IPS-15b (cell line): ENCODE data around the gene KDM1B.

Experiments
- H3K27me3 ChIP-seq: one replicate; pipeline ENCODE4 v1.6.1; 2013; ENCODE audit warnings: low read length; ENCODE audit not compliant: control insufficient read depth, insufficient read depth
- H3K36me3 ChIP-seq: one replicate; pipeline ENCODE4 v1.6.1; 2013; ENCODE audit warnings: low read length; ENCODE audit not compliant: control insufficient read depth, insufficient read depth
- H3K4me1 ChIP-seq: one replicate; pipeline ENCODE4 v1.6.1; 2013; ENCODE audit warnings: mild to moderate bottlenecking, low read length; ENCODE audit not compliant: control insufficient read depth, insufficient read depth
- H3K4me3 ChIP-seq: one replicate; pipeline ENCODE4 v1.5.1; 2013; ENCODE audit warnings: low read depth, low read length
- H3K9ac ChIP-seq: one replicate; pipeline ENCODE4 v1.6.1; 2013; ENCODE audit warnings: low read depth, mild to moderate bottlenecking, low read length
- H3K9me3 ChIP-seq: one replicate; pipeline ENCODE4 v1.6.1; 2013; ENCODE audit warnings: mild to moderate bottlenecking, low read length; ENCODE audit not compliant: control insufficient read depth, insufficient read depth

Gene KDM1B

DNA sequence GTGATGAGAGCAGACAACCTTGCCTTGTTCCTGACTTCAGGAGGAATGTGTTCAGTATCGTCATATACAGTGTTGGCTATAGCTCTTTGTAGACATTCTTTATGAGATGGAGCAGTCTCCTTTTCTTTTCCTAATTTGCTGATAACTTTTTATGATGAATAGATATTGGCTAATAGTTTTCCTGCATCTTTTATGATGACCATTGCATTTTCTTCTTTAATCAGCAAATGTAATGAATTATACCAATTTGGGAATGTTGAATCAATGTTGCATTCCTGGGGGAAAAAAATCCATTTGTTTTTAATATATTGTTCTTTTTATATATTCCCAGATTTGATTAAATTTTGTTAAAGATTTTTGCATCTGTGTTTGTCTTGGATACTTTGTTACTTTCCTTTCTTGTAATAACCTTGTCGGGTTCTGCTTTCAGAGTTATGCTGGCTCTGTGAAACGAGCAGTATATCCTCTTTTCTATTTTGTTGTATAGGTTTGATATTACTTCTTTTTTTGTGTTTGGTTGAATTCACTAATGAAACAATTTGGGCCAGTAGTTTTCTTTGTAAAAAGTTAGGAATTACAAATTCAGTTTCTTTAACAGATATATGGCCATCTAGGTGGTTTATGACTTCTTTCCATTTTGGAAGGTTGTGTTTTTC lies 23.9 kb downstream of the KDM1B start:
- Histone ChIP-seq H3K4me3 (no peak overlapping the region), H3K9me3 (no peaks in the 10 kb centered on the region), H3K4me1 (no peaks in the 10 kb centered on the region), H3K36me3 (no peaks in the 10 kb centered on the region), H3K9ac (no peak overlapping the region), H3K27me3 (no peaks in the 10 kb centered on the region)

DNA sequence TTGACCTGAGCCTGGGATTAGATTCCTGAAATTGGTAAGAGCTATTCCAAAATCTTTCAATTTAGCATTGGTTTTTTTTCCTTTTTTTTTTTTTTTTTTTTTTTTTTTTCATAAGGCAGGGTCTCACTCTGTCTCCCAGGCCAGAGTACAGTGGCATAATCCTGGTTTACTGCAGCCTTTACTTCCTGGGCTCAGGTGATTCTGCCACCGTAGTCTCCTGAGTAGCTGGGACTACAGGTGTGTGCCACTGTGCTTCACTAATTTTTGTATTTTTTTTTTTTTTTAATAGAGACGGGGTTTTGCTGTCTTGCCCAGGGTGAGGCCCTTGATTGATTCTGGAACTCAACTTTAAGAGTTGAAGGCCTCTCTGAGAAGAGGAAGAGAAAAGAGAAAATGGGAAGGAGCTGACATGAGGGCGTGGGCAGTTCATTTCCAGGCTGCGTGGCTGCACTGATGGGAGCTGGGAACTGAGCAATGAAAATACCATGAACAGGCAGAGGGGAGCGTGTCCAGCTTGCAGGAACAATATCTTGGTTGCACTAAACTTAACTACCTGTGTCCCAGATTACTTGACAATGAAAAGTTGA lies 24.6 kb downstream of the KDM1B start:
- Histone ChIP-seq H3K9ac (no peak overlapping the region), H3K9me3 (no peaks in the 10 kb centered on the region), H3K27me3 (no peaks in the 10 kb centered on the region), H3K36me3 (no peaks in the 10 kb centered on the region), H3K4me1 (no peaks in the 10 kb centered on the region), H3K4me3 (no peak overlapping the region)

- Histone ChIP-seq H3K27me3 (no peaks in the 10 kb centered on the region), H3K9ac (no peak overlapping the region), H3K4me3 (no peak overlapping the region), H3K4me1 (peaks cover 18% of the 10 kb centered on the region), H3K36me3 (no peaks in the 10 kb centered on the region), H3K9me3 (no peaks in the 10 kb centered on the region)
These were observed 27.3 kb downstream of the KDM1B start for GRCh38 chr6:18182568-18182967.

DNA sequence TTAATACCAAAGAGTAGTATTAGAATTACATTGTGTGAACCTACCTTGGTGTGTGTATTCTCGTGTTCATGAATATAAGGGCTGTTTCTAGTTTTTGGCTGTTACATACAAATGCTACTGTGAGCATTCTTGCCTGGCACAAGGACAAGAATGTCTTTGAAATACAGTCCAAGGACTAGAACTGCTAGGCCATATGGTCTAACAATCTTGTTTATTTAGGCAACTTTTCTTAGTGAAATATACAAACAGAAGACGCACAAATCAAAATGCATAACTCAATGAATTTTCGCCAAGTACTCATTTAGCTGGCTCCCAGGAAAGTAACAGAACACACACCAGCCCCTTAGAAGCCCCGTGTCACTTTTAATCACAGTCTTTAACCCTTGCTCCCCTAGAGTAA lies 28.5 kb downstream of the KDM1B start:
- H3K27me3 ChIP-seq, result no peaks in the 10 kb centered on the region
- peaks cover 18% of the 10 kb centered on the region for H3K4me1 ChIP-seq
- no peak overlapping the region for H3K9ac ChIP-seq
- no peak overlapping the region for H3K4me3 ChIP-seq
- no peaks in the 10 kb centered on the region for H3K36me3 ChIP-seq
- H3K9me3 ChIP-seq, result no peaks in the 10 kb centered on the region

DNA sequence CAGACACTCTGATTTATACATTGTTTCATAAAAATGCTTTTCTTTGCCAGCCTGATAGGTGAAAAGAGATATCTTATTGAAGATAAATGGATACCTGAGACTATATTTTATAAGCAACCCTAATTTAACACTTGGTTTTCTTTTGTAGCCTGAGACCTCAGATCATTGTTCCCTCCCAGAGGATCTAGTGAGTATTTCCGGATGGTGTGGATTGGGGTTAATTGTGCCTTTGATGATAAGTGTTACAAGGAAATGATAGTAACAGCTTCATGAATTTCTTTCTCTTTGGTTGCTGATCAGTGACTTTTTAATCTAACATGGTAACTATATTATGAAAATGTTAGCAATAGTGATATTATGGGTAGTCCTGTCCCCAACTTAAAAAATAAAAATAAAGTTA lies 30.4 kb downstream of the KDM1B start:
- Histone ChIP-seq H3K27me3 (no peaks in the 10 kb centered on the region), H3K9me3 (no peaks in the 10 kb centered on the region), H3K9ac (no peak overlapping the region), H3K4me3 (no peak overlapping the region), H3K4me1 (peaks cover 18% of the 10 kb centered on the region), H3K36me3 (no peaks in the 10 kb centered on the region)

GRCh38 chr6:18186033-18186432 lies 30.8 kb downstream of the KDM1B start:
- no peaks in the 10 kb centered on the region for H3K9me3 ChIP-seq
- H3K27me3 ChIP-seq, result no peaks in the 10 kb centered on the region
- H3K36me3 ChIP-seq, result no peaks in the 10 kb centered on the region
- H3K4me1 ChIP-seq, result peaks cover 18% of the 10 kb centered on the region
- no peak overlapping the region for H3K9ac ChIP-seq
- no peak overlapping the region for H3K4me3 ChIP-seq

DNA sequence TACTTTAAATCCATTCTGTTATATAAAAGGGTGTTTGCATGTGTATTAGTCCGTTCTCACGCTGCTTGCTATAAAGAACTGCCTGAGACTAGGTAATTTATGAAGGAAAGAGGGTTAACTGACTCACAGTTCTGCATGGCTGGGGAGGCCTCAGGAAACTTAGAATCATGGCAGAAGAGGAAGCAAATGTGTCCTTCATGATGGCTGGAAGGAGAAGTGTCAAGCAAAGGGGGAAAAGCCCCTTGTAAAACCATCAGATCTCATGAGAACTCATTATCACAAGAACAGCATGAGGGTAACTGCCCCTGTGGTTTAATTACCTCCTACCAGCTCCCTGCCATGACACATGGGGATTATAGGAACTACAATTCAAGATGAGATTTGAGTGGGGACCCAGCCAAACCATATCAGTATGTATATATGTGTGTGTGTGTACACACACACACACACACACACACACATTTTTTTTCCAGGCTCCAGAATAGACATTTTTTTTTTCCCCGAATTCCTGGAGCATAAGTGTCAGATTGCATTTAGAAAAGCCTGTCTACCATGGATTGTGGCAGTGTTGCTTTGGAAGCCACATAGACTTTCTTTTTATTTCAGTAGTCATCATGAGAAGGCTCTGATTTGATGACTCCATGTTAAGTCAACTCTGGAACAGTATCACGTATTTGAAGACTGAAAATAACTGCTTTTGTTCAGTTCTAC lies 31.5 kb downstream of the KDM1B start:
- H3K4me1 ChIP-seq, result peaks cover 18% of the 10 kb centered on the region
- no peak overlapping the region for H3K9ac ChIP-seq
- no peaks in the 10 kb centered on the region for H3K9me3 ChIP-seq
- H3K36me3 ChIP-seq, result no peaks in the 10 kb centered on the region
- no peak overlapping the region for H3K4me3 ChIP-seq
- no peaks in the 10 kb centered on the region for H3K27me3 ChIP-seq

DNA sequence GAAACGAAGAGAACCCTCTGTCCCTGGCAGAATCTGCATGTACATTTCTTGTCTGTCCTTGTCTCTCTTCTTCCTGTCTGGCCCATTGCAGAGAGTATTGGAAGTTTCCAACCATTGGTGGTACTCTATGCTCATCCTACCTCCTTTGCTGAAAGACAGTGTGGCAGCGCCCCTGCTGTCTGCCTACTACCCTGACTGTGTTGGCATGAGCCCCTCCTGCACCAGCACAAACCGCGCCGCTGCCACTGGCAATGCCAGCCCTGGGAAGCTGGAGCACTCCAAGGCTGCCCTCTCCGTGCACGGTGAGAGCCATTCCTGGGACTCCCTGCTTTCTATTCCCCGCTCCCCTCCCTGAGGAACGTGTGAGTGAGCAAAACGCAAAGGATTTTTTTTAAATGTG lies 32.5 kb downstream of the KDM1B start:
- peaks cover 18% of the 10 kb centered on the region for H3K4me1 ChIP-seq
- no peak overlapping the region for H3K9ac ChIP-seq
- no peaks in the 10 kb centered on the region for H3K9me3 ChIP-seq
- H3K4me3 ChIP-seq, result no peak overlapping the region
- H3K36me3 ChIP-seq, result no peaks in the 10 kb centered on the region
- H3K27me3 ChIP-seq, result no peaks in the 10 kb centered on the region

- no peak overlapping the region for H3K4me3 ChIP-seq
- H3K4me1 ChIP-seq, result peaks cover 18% of the 10 kb centered on the region
- no peaks in the 10 kb centered on the region for H3K9me3 ChIP-seq
- no peaks in the 10 kb centered on the region for H3K36me3 ChIP-seq
- H3K27me3 ChIP-seq, result no peaks in the 10 kb centered on the region
- H3K9ac ChIP-seq, result no peak overlapping the region
These were observed 34.0 kb downstream of the KDM1B start for GRCh38 chr6:18189196-18189595.

DNA sequence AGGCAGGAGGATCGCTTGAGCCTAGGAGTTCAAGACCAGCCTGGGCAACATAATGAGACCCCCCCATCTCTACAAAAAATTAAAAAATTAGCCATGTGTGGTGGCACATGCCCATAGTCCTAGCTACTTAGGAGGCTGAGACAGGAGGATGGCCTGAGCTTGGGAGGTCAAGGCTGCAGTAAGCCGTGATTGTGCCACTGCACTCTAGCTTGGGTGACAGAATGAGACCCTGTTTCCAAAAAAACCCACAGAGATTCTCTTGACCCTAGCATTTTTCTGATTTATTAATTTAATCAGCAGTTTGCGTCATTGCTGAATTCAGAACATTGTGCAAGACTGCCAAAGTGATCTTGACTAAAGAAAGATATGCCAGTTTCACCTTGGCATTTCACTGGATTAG lies 36.8 kb downstream of the KDM1B start:
- no peaks in the 10 kb centered on the region for H3K27me3 ChIP-seq
- H3K9ac ChIP-seq, result no peak overlapping the region
- no peaks in the 10 kb centered on the region for H3K9me3 ChIP-seq
- H3K4me3 ChIP-seq, result no peak overlapping the region
- H3K36me3 ChIP-seq, result no peaks in the 10 kb centered on the region
- H3K4me1 ChIP-seq, result peaks cover under 1% of the 10 kb centered on the region

- Histone ChIP-seq H3K4me3 (no peak overlapping the region), H3K27me3 (no peaks in the 10 kb centered on the region), H3K9ac (no peak overlapping the region), H3K4me1 (no peaks in the 10 kb centered on the region), H3K36me3 (no peaks in the 10 kb centered on the region), H3K9me3 (no peaks in the 10 kb centered on the region)
These were observed 48.6 kb downstream of the KDM1B start for GRCh38 chr6:18203786-18204185.

DNA sequence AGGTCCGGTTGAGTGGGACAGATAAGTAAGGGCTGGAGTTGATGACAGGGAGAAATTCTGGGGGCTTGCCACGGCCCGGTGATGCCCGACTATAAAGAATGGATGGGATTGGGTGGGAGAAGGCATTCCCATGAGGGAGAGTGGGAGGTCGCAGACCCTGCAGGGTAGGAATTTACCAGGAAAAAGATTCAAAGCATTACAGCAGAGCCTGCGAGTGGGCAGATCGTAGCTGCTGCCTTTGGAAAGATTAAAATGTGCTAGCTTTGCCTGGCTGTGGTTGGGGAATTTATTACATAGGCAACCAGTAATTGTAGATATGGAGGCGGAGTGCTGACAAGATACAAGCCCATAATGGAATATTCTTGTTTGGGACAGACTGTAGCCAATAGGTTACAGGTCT lies 49.5 kb downstream of the KDM1B start:
- no peak overlapping the region for H3K9ac ChIP-seq
- H3K27me3 ChIP-seq, result no peaks in the 10 kb centered on the region
- no peaks in the 10 kb centered on the region for H3K4me1 ChIP-seq
- no peak overlapping the region for H3K4me3 ChIP-seq
- no peaks in the 10 kb centered on the region for H3K9me3 ChIP-seq
- H3K36me3 ChIP-seq, result no peaks in the 10 kb centered on the region
